H9 (cell line): ENCODE results near the gene NTSR2. TPM values are rescaled to one million over a fixed set of nuclear protein-coding genes. Genes with fewer than 3 reads are reported as not detected.

ENCODE experiments used
- DNase-seq: peaks from one replicate; pipeline ENCODE4 v3.0.0-alpha.2; 2017
- H2AFZ ChIP-seq: one replicate; pipeline ENCODE4 v1.6.1; 2013; ENCODE audit warnings: mild to moderate bottlenecking, low read length, control low read depth, moderate library complexity
- H2AK5ac ChIP-seq: 2 replicates; pipeline ENCODE4 v1.6.1; 2013; ENCODE audit warnings: low read length, control low read depth, mixed read lengths; ENCODE audit not compliant: insufficient read length
- H2BK120ac ChIP-seq: one replicate; pipeline ENCODE4 v1.6.1; 2013; ENCODE audit warnings: low read depth, mild to moderate bottlenecking, low read length, control low read depth, inconsistent platforms; ENCODE audit not compliant: poor library complexity, severe bottlenecking
- H2BK12ac ChIP-seq: 2 replicates; pipeline ENCODE4 v1.6.1; 2013; ENCODE audit warnings: low read length, control low read depth, mixed read lengths, low read depth; ENCODE audit not compliant: insufficient read length
- H2BK15ac ChIP-seq: 2 replicates; pipeline ENCODE4 v1.6.1; 2013; ENCODE audit warnings: low read depth, low read length, control low read depth
- H2BK20ac ChIP-seq: one replicate; pipeline ENCODE4 v1.6.1; 2013; ENCODE audit warnings: low read depth, mild to moderate bottlenecking, low read length, control low read depth, inconsistent platforms; ENCODE audit not compliant: poor library complexity, severe bottlenecking
- H2BK5ac ChIP-seq: 2 replicates; pipeline ENCODE4 v1.6.1; 2013; ENCODE audit warnings: low read length, control low read depth, mixed read lengths; ENCODE audit not compliant: insufficient read length
- H3K14ac ChIP-seq: 2 replicates; pipeline ENCODE4 v1.6.1; 2013; ENCODE audit warnings: low read length, control low read depth; ENCODE audit not compliant: insufficient read depth
- H3K18ac ChIP-seq: 2 replicates; pipeline ENCODE4 v1.6.1; 2013; ENCODE audit warnings: low read depth, mild to moderate bottlenecking, mixed read lengths, low read length, control low read depth; ENCODE audit not compliant: insufficient read length
- H3K23ac ChIP-seq: 2 replicates; pipeline ENCODE4 v1.6.1; 2013; ENCODE audit warnings: low read length, control low read depth, mixed read lengths, low read depth; ENCODE audit not compliant: insufficient read length
- H3K23me2 ChIP-seq: 2 replicates; pipeline ENCODE4 v1.6.1; 2013; ENCODE audit warnings: low read depth, mild to moderate bottlenecking, mixed read lengths, low read length, control low read depth; ENCODE audit not compliant: insufficient read length, poor library complexity, severe bottlenecking
- H3K27ac ChIP-seq: 2 replicates; pipeline ENCODE4 v1.5.1; 2013; ENCODE audit warnings: low read length, control low read depth, mixed read lengths, low read depth; ENCODE audit not compliant: insufficient read length
- H3K27me3 ChIP-seq: 2 replicates; pipeline ENCODE4 v1.6.1; 2013; ENCODE audit warnings: low read length, control low read depth, inconsistent platforms; ENCODE audit not compliant: insufficient read depth
- H3K4ac ChIP-seq: 2 replicates; pipeline ENCODE4 v1.6.1; 2013; ENCODE audit warnings: low read depth, mild to moderate bottlenecking, control low read depth, inconsistent platforms, low read length, moderate library complexity
- H3K4me1 ChIP-seq: 2 replicates; pipeline ENCODE4 v1.6.1; 2013; ENCODE audit warnings: low read length, control low read depth, inconsistent platforms; ENCODE audit not compliant: insufficient read depth
- H3K4me2 ChIP-seq: 2 replicates; pipeline ENCODE4 v1.6.1; 2013; ENCODE audit warnings: low read length, control low read depth, mixed read lengths; ENCODE audit not compliant: insufficient read length, insufficient read depth
- H3K56ac ChIP-seq: 2 replicates; pipeline ENCODE4 v1.6.1; 2013; ENCODE audit warnings: low read depth, mild to moderate bottlenecking, mixed read lengths, low read length, control low read depth; ENCODE audit not compliant: insufficient read length
- H3K79me1 ChIP-seq: 2 replicates; pipeline ENCODE4 v1.6.1; 2013; ENCODE audit warnings: low read depth, mild to moderate bottlenecking, moderate library complexity, low read length, control low read depth, inconsistent platforms; ENCODE audit not compliant: insufficient read depth, poor library complexity, severe bottlenecking
- H3K79me2 ChIP-seq: 2 replicates; pipeline ENCODE4 v1.6.1; 2013; ENCODE audit warnings: low read length, control low read depth, inconsistent platforms; ENCODE audit not compliant: insufficient read depth
- H3K9ac ChIP-seq: 2 replicates; pipeline ENCODE4 v1.6.1; 2013; ENCODE audit warnings: low read length, control low read depth, mixed read lengths; ENCODE audit not compliant: insufficient read length; ENCODE audit errors: extremely low read depth
- H3K9me3 ChIP-seq: one replicate; pipeline ENCODE4 v1.6.1; 2013; ENCODE audit warnings: low read depth, low read length, inconsistent platforms; ENCODE audit not compliant: control insufficient read depth
- H3T11ph ChIP-seq: one replicate; pipeline ENCODE4 v1.6.1; 2013; ENCODE audit warnings: mild to moderate bottlenecking, low read length, control low read depth, inconsistent platforms
- H4K20me1 ChIP-seq: one replicate; pipeline ENCODE4 v1.6.1; 2013; ENCODE audit not compliant: control insufficient read depth, insufficient read length, insufficient read depth
- H4K5ac ChIP-seq: 2 replicates; pipeline ENCODE4 v1.6.1; 2013; ENCODE audit warnings: low read depth, mild to moderate bottlenecking, mixed read lengths, low read length, control low read depth; ENCODE audit not compliant: insufficient read length
- H4K8ac ChIP-seq: replicated peaks from 2 replicates; pipeline ENCODE4 v1.6.1; 2013; ENCODE audit warnings: low read length, control low read depth, mixed read lengths, low read depth; ENCODE audit not compliant: insufficient read length
- H4K91ac ChIP-seq: 2 replicates; pipeline ENCODE4 v1.6.1; 2013; ENCODE audit warnings: low read depth, mild to moderate bottlenecking, moderate library complexity, mixed read lengths, low read length, control low read depth; ENCODE audit not compliant: insufficient read length
- H3K27ac Mint-ChIP-seq, 3 experiments: 2 replicates in 2 of 3; 3 replicates in 1 of 3; pipeline ENCODE4 v1.8.0; 2020 to 2021; ENCODE audit warnings: mixed read lengths in 3 of 3, mild to moderate bottlenecking in 1 of 3, moderate library complexity in 1 of 3
- H3K27me3 Mint-ChIP-seq: 2 replicates; pipeline ENCODE4 v1.8.0; 2021; ENCODE audit warnings: low read depth, mild to moderate bottlenecking, moderate library complexity, mixed read lengths
- H3K36me3 Mint-ChIP-seq, 3 experiments: 2 replicates in 2 of 3; 3 replicates in 1 of 3; pipeline ENCODE4 v1.8.0; 2020 to 2021; ENCODE audit warnings: low read depth in 3 of 3, mixed read lengths in 3 of 3; ENCODE audit not compliant: insufficient read depth in 1 of 3
- H3K4me1 Mint-ChIP-seq, 2 experiments: 2 replicates each; pipeline ENCODE4 v1.8.0; 2020; ENCODE audit warnings: mixed read lengths in 2 of 2
- H3K4me3 Mint-ChIP-seq, 2 experiments: 2 replicates in 1 of 2; 3 replicates in 1 of 2; pipeline ENCODE4 v1.8.0; 2020 to 2021; ENCODE audit warnings: mild to moderate bottlenecking in 2 of 2, mixed read lengths in 2 of 2, moderate library complexity in 1 of 2
- H3K9me3 Mint-ChIP-seq, 2 experiments: 2 replicates in 1 of 2; 3 replicates in 1 of 2; pipeline ENCODE4 v1.8.0; 2020; ENCODE audit warnings: mild to moderate bottlenecking in 2 of 2, mixed read lengths in 2 of 2, moderate library complexity in 1 of 2
- WGBS: extraction: QIAGEN DNeasy Blood & Tissue Kit; methylation state at CpG from one replicate; pipeline ENCODE4 v1.1.7; 2013; ENCODE audit warnings: missing lambda C conversion rate, low lambda C conversion rate, mixed read lengths; ENCODE audit not compliant: insufficient read length; ENCODE audit errors: extremely low coverage; 5-methylcytosine and 5-hydroxymethylcytosine counted together
- total RNA-seq: library from RNA; stranded (reverse); gene quantifications from 2 replicates; pipeline ENCODE4 v1.2.1, GENCODE V29; 2021
- TF ChIP-seq, protein P1 (sequence below): fragments of 200-600 bp; sonication (generic); conservative IDR thresholded peaks from 3 replicates; pipeline ENCODE4 v1.8.0; 2021; ENCODE audit warnings: antibody characterized with exemption, mild to moderate bottlenecking

The NTSR2 gene
- total RNA-seq, 1 experiment from 2014 or later: not detected

GRCh38 chr2:11637546-11637945 is 32.4 kb downstream of the NTSR2 start:
- no peaks in the 10 kb centered on the region for H3K79me1 ChIP-seq
- TF ChIP-seq, protein P1, sequence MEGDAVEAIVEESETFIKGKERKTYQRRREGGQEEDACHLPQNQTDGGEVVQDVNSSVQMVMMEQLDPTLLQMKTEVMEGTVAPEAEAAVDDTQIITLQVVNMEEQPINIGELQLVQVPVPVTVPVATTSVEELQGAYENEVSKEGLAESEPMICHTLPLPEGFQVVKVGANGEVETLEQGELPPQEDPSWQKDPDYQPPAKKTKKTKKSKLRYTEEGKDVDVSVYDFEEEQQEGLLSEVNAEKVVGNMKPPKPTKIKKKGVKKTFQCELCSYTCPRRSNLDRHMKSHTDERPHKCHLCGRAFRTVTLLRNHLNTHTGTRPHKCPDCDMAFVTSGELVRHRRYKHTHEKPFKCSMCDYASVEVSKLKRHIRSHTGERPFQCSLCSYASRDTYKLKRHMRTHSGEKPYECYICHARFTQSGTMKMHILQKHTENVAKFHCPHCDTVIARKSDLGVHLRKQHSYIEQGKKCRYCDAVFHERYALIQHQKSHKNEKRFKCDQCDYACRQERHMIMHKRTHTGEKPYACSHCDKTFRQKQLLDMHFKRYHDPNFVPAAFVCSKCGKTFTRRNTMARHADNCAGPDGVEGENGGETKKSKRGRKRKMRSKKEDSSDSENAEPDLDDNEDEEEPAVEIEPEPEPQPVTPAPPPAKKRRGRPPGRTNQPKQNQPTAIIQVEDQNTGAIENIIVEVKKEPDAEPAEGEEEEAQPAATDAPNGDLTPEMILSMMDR: no peak
- H4K91ac ChIP-seq: no peak overlapping the region
- no peaks in the 10 kb centered on the region for H3K9me3 Mint-ChIP-seq
- H4K8ac ChIP-seq: no peak overlapping the region
- H3K4me1 Mint-ChIP-seq: no peaks in the 10 kb centered on the region
- H2BK20ac ChIP-seq: no peak overlapping the region
- H4K20me1 ChIP-seq: no peaks in the 10 kb centered on the region
- H3K4me3 Mint-ChIP-seq: no peak overlapping the region
- no peak overlapping the region for H2AK5ac ChIP-seq
- no peaks in the 10 kb centered on the region for H3K9me3 ChIP-seq
- no peak overlapping the region; a peak in 1 of 7 replicates for H3K27ac Mint-ChIP-seq
- H2BK12ac ChIP-seq: no peak overlapping the region
- no peak for DNase-seq
- no CpG with 5 or more reads among the region's 15 CpGs for WGBS
- H3K18ac ChIP-seq: no peak overlapping the region
- H3K14ac ChIP-seq: no peak overlapping the region
- H3K23ac ChIP-seq: no peak overlapping the region
- H3K4ac ChIP-seq: no peak overlapping the region
- H4K5ac ChIP-seq: no peak overlapping the region
- no peak overlapping the region for H3K56ac ChIP-seq
- no peaks in the 10 kb centered on the region for H3K4me1 ChIP-seq
- H3K4me2 ChIP-seq: no peak overlapping the region
- no peak overlapping the region for H2BK15ac ChIP-seq
- no peak overlapping the region for H3K9ac ChIP-seq
- no peak overlapping the region for H3T11ph ChIP-seq
- H3K27me3 ChIP-seq: no peaks in the 10 kb centered on the region
- H3K23me2 ChIP-seq: no peaks in the 10 kb centered on the region
- no peaks in the 10 kb centered on the region for H3K79me2 ChIP-seq
- no peak overlapping the region for H3K27ac ChIP-seq
- H2BK5ac ChIP-seq: no peak overlapping the region
- peaks cover 22 to 37% (median 27%) of the 10 kb centered on the region in 3 experiments for H3K36me3 Mint-ChIP-seq
- no peak overlapping the region for H2AFZ ChIP-seq
- no peaks in the 10 kb centered on the region for H3K27me3 Mint-ChIP-seq
- no peak overlapping the region for H2BK120ac ChIP-seq
